ENCODE data around the gene BRAP. TPM values are rescaled to one million over a fixed set of nuclear protein-coding genes. Genes with fewer than 3 reads are reported as not detected.
"Not testable (repeated sequence)": the region's sequence is repeated elsewhere in the genome, so short reads cannot be mapped to it uniquely, and the experiment has no call there.

The BRAP gene
- total RNA-seq, 2 experiments from 2014 or later: 16.8 to 18.0 TPM

DNA sequence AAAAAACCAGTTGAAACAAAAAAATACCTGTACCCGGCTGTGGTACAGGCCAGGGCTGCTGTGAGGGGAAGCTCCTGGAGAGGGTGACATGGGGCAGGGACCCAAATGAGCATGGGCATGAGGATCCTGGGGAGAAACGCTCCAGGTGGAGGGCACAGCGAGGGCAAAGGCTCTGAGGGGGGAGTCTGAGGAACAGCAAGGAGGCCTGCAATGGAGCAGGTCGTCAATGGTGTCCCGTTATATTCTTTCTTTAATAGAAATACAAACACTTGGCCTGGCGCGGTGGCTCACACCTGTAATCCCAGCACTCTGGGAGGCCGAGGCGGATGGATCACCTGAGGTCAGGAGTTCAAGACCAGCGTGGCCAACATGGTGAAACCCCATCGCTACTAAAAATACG is 84.8 kb downstream of the BRAP start:
- H3K27me3 Mint-ChIP-seq; H3K27ac Mint-ChIP-seq; intact Hi-C loops (cut with micrococcal nuclease); H3K36me3 Mint-ChIP-seq; POLR2A ChIA-PET; H3K4me3 Mint-ChIP-seq; H3K9me3 Mint-ChIP-seq; DNase-seq: not testable (repeated sequence)
- CTCF ChIA-PET: interaction anchor here (0.6 to 0.7 kb wide), 2 partner anchors 83 to 231 kb away, joined by 3 read pairs; no protein-coding TSS in a partner anchor
- H3K4me1 Mint-ChIP-seq (ENCODE audit: low read depth): peaks cover 16% of the 10 kb centered on the region

DNA sequence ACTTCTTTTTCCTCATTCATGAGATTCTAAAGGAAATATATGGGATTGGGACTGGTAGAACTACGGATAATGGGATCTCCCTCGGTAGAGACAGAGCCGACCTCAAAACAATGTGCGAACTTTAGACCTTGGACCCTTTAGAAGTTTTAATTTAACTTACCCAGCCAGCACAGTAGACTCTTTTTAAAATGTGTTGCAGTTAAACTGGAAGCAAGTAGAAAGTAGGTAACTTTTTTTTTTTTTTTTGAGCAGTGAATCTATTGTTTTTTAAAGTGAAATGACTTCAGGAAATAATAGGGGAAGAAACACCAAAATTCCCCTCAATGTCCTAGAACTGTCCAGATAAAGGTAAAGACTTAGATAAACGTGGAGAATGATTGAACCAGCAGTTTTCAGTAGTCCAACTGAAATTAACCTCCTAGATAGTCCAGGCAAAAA is 85.5 kb downstream of the BRAP start:
- Mint-ChIP-seq H3K9me3 (no peaks in the 10 kb centered on the region), H3K27ac (peak overlapping the region; percentile 89), H3K27me3 (no peaks in the 10 kb centered on the region), H3K4me1 (ENCODE audit: low read depth) (peaks cover 21% of the 10 kb centered on the region), H3K4me3 (peak overlapping the region; percentile 85), H3K36me3 (peaks cover 3% of the 10 kb centered on the region)
- no peak for DNase-seq
- ChIA-PET CTCF (no interaction called here), POLR2A (interaction anchor here (0.6 kb wide), 1 partner anchor 110 kb away, joined by 4 read pairs; no protein-coding TSS in a partner anchor)
- intact Hi-C loops (cut with micrococcal nuclease): no loop called here

DNA sequence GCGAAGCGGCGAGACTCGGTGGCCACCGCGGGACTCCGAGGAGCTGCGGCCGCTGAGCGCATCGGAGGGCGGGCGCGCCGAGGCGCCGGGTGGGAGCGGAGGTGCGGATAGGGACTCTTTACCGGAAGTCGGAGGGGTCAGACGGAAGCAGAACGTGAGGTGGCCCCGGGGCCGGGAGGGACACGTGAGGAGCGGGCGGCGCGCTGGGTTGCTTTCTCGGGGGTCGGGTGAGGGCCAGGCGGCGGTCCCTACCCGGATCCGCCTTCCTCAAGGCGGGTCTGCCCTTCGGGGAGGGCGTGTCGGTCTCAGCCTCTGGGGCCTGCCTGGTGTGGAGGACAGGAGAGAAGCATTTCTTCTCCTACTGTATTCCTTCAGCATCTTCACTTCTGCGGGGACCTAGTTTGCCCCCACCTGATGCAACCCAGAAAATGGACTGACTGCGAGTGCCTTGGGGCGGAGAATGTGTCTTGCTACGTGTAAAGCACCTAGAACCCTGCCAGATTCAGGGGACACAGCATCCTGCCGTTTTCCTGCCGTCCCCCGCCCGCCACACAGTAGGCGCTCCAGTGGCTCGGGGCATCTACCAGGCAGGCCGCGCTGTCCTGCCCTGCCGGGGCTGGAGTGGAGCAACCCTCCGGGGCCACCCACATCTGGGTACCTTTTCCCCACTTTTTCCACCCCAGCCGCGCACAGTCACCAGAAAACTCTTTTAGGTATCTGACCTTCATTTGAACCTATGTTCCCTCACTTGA is 86.1 kb downstream of the BRAP start:
- Mint-ChIP-seq H3K9me3 (no peaks in the 10 kb centered on the region), H3K36me3 (peaks cover 3% of the 10 kb centered on the region), H3K4me1 (ENCODE audit: low read depth) (peaks cover 26% of the 10 kb centered on the region), H3K27me3 (no peaks in the 10 kb centered on the region), H3K27ac (peak overlapping the region; percentile 89), H3K4me3 (peak overlapping the region; percentile 85)
- POLR2A ChIA-PET: interaction anchor here (1.1 kb wide), 1 partner anchor 86 kb away, joined by 5 read pairs; the partner anchor contains the start of genes ACAD10 and BRAP
- intact Hi-C loops (cut with micrococcal nuclease): loop anchor here (5.0 to 10.0 kb wide), 4 partner anchors 52 to 415 kb away; partner anchors contain the start of genes ACAD10, BRAP, ERP29 and SH2B3
- DNase-seq: peak; percentile 89
- CTCF ChIA-PET: no interaction called here

DNA sequence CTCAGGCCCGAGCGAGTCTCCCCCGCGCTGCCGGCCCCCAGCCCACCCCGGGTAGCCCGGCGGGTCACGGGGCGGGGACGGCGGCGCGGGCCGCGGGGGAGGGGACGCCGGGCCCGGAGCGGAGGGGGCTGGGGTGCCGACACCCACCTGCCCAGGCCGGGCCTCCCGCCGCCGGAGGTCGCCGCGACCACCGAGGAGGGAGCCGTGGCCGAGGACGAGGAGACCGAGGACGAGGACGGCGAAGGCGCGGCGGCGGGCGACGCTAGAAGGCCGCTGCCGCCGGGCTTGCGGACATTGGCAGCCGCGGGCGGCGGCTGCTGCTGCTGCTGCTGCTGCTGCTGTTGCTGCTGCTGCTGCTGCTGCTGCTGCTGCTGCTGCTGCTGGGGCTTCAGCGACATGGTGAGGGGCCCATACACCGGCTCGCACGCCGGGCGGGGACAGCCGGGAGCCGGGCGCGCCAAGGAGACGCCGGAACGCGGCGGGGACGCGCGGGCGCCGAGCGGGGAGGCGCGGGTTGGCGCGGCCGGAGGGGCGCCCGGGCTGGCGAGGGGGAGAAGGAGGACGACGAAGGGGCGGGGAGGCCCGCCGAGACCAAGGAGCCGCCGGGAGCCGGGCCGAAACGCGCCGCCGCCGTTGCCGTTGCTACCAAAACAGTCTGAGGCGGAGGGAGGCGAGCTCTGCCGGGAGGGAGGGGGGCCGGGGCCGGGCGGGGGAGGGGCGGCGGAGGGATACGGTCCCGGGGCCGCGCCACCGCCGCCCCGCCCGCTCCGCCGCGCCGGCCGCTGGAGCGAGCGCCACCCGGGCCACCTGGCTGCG is 86.9 kb downstream of the BRAP start, which contains the start of gene ATXN2:
ATXN2 (minus strand) TSS at position 679 of the 816 bp plus-strand sequence; CDS start at position 398, 281 bp downstream.
- intact Hi-C loops (cut with micrococcal nuclease): loop anchor here (5.0 to 10.0 kb wide), 4 partner anchors 52 to 416 kb away; partner anchors contain the start of genes ACAD10, BRAP, ERP29 and SH2B3
- ChIA-PET POLR2A (interaction anchor here (1.1 kb wide), 1 partner anchor 87 kb away, joined by 5 read pairs; the partner anchor contains the start of genes ACAD10 and BRAP), CTCF (no interaction called here)
- peak within 1 kb of the TSS; percentile 87 for H3K4me3 Mint-ChIP-seq
- peak within 1 kb of the TSS; percentile 89 for H3K27ac Mint-ChIP-seq
- peaks cover 33% of the 10 kb centered on the region for H3K4me1 Mint-ChIP-seq (ENCODE audit: low read depth)
- H3K36me3 Mint-ChIP-seq: peaks cover 3% of the 10 kb centered on the region
- no peaks in the 10 kb centered on the region for H3K27me3 Mint-ChIP-seq
- H3K9me3 Mint-ChIP-seq: no peaks in the 10 kb centered on the region
- peak; percentile 70 for DNase-seq

DNA sequence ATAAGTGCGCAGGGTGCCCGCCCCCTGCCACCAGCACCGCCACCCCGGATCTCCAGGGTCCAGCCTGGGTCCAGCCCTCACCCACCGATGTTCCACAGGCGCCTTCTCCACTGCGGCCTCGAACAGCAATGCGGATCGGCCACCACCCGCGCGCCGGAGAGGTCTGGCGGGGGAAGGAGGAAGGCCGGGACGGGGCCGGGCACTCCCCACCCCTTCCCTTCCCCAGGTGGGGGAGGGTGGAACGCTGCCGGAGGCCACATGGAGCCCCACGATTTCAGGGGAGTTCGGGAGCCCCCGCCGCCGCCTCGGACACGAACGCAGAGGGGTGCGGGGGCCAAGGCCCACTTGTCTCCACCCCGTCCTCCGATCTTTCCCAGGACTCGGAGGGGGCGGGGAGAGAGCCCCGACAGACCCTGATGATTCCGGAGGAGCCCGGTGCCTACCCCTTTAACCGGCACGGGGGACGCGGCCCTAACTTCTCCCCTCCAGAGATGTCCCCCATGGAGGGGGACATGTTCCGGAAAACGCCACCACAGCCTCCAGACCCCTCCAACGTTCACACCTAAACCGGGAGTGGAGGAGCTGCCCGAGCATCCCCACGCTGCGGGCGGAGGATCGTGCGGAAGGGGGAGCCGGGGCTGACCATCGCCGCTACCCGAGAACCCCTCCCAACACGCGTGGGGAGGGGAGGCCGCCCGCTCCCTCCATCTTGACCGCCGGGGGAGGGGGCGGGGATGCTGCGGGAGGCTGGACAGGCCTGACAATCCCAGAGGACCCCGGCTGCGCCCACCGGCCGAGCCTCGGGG is 87.7 kb downstream of the BRAP start:
- peak overlapping the region; percentile 81 for H3K27ac Mint-ChIP-seq
- CTCF ChIA-PET: no interaction called here
- H3K4me3 Mint-ChIP-seq: peak overlapping the region; percentile 87
- peak; percentile 36 for DNase-seq
- peaks cover 3% of the 10 kb centered on the region for H3K36me3 Mint-ChIP-seq
- H3K9me3 Mint-ChIP-seq: no peaks in the 10 kb centered on the region
- intact Hi-C loops (cut with micrococcal nuclease): loop anchor here (5.0 to 10.0 kb wide), 4 partner anchors 51 to 417 kb away; partner anchors contain the start of genes ACAD10, BRAP, ERP29 and SH2B3
- H3K27me3 Mint-ChIP-seq: no peaks in the 10 kb centered on the region
- POLR2A ChIA-PET: no interaction called here
- peaks cover 34% of the 10 kb centered on the region for H3K4me1 Mint-ChIP-seq (ENCODE audit: low read depth)

DNA sequence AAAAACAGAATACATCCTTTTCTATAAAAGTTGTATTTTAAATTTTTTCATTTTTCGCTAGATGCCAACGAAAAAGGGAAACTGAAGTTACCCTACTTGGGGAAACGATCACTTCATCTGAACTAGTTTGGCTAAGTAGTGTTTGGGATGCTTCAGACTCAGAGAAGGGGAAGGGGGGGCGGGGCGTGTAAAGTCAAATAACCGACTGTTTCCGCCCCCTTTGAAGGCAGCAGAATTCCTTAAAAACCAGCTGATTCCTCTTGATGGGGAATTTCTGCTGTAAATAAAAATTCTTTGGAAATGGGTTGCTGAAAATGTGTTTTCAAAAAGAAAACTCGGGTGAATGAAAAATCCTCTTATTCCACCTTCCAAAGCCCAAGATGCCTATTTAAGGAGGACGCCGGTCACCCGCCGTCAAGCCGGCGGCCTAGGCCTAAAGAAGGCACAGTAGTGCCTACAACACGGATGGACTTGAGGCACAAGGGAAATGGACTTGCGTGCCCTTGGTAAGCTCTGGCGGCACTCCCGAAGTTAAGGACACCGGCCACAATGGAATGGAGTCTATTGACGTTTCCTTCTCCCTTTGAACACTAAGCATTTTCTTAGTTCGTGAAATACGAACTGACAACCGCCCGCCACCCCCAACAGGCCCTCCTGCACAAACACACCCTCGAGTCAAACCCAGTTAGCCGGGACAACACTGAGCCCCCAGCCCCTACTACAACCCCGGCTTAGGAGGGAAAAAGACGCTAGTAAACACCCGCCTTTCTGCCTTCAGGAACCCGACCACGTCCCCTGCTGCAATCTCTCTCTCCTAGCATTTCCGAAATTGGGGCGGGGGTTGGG is 88.5 kb downstream of the BRAP start:
- Mint-ChIP-seq H3K27me3 (no peaks in the 10 kb centered on the region), H3K9me3 (no peaks in the 10 kb centered on the region), H3K4me3 (peak overlapping the region; percentile 87), H3K27ac (peak overlapping the region; percentile 70), H3K4me1 (ENCODE audit: low read depth) (peaks cover 35% of the 10 kb centered on the region), H3K36me3 (peaks cover 3% of the 10 kb centered on the region)
- CTCF ChIA-PET: no interaction called here
- intact Hi-C loops (cut with micrococcal nuclease): loop anchor here (5.0 to 10.0 kb wide), 4 partner anchors 50 to 418 kb away; partner anchors contain the start of genes ACAD10, BRAP, ERP29 and SH2B3
- POLR2A ChIA-PET: no interaction called here
- DNase-seq: peak; percentile 43

DNA sequence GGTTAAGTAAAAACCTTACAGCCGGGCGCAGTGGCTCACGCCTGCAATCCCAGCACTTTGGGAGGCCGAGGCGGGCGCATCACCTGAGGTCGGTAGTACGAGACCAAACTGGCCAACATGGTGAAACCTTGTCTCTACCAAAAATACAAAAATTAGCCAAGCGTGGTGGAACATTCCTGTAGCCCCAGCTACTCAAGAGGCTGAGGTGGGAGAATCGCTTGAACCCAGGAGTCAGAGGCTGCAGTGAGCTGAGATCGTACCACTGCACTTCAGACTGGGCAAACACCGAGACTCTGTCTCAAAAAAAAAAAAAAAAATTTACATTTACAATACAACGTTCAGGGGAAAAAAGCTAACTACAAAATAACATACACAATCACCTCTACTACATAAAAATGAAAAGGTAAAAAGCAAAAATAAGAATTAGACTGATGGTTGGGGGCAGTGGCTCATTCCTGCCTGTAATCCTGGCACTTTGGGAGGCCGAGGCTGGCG is 90.4 kb downstream of the BRAP start:
- H3K4me3 Mint-ChIP-seq, H3K36me3 Mint-ChIP-seq, H3K27ac Mint-ChIP-seq, H3K27me3 Mint-ChIP-seq, POLR2A ChIA-PET, DNase-seq, H3K9me3 Mint-ChIP-seq: not testable (repeated sequence)
- intact Hi-C loops (cut with micrococcal nuclease): loop anchor here (5.0 to 10.0 kb wide), 4 partner anchors 48 to 419 kb away; partner anchors contain the start of genes ACAD10, BRAP, ERP29 and SH2B3
- CTCF ChIA-PET: interaction anchor here (2.0 kb wide), 1 partner anchor 198 kb away, joined by 4 read pairs; no protein-coding TSS in a partner anchor
- peaks cover 35% of the 10 kb centered on the region for H3K4me1 Mint-ChIP-seq (ENCODE audit: low read depth)

Other genes with a start within 250 kb of the BRAP start
- gene ATXN2, start 86.6 kb downstream of the BRAP start, total RNA-seq: 10 to 100 TPM; 38.2 to 39.4 TPM
- 10 to 100 TPM; 22.5 to 24.2 TPM for gene ACAD10, start 97 bp upstream of the BRAP start, total RNA-seq
- gene ALDH2, start 81.0 kb upstream of the BRAP start, total RNA-seq: 1 to 10 TPM; 1.9 to 3.1 TPM
- gene MAPKAPK5, start 156.3 kb upstream of the BRAP start, total RNA-seq: 10 to 100 TPM; 53.7 to 53.9 TPM

Measured in activated CD4-positive, alpha-beta memory T cell treated with anti-CD3 and anti-CD28 coated beads for 36 hours (primary cell).